OCI-M2 (cell line): Measurements from ENCODE around the gene HAND2.

Source experiments
- DNase-seq: peaks from one replicate; lab custom pipeline; 2025; ENCODE audit not compliant: unreplicated experiment; lab: John Stamatoyannopoulos, UW

Gene HAND2

DNA sequence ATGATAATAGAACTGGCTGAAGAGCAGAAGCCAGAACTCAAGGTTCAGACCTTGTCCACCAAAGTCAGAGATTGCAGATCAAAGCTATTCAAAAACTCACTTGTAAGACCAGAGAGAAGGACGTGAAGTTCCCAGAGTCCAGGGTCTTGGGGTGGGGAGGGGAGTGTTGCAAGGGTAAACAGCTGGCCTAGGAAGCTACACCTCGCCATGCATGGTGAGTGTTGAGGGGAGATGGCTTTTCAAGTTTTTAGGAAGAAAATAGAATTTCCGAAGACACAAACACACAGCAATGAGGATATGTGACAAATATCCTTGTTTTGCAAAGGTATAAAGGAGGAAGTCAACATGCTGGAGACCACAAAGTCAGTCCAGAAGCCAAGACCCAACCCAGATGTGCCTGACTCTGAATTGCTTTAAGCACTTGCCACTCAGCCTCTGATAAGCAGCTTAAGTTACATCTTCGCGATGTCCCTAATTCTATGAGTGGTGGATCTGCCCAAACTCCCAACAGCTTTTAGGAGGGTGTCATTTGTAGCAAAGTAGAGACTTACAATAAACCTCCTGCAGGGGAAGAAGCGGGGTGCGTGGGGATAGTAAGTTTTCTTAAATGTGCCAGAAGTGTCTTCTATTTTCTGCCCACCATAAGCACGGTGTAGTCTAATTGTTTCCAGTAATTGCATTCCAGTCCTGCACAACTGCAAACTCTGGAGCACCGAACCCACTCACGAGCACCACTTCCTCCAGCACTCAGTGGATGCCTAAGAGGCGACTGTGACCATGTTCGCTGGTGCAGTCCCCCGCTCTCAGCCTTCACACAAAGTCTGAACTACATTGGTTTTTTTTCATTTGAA, 26.5 kb downstream of the HAND2 start:
- no peak for DNase-seq

DNA sequence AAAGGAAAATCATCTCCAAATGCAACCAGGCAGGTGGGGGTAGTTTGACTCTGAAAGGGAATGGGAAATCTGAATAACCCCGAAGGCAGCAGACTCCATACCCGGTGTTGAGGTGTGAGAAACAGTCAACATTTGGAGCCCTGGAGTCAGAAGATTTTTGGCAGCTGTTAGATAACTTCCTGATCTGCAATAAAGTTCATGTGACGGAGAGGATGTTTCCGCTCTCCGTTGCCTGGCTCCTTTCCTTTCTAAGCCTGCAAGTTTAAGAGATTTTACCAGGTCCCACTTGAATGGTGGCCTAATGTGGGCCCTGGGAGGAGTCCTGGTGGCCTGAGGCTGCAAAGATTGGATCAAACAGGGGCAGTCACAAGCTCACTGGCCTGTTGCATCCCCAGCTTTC, 27.7 kb downstream of the HAND2 start:
- DNase-seq, result no peak

DNA sequence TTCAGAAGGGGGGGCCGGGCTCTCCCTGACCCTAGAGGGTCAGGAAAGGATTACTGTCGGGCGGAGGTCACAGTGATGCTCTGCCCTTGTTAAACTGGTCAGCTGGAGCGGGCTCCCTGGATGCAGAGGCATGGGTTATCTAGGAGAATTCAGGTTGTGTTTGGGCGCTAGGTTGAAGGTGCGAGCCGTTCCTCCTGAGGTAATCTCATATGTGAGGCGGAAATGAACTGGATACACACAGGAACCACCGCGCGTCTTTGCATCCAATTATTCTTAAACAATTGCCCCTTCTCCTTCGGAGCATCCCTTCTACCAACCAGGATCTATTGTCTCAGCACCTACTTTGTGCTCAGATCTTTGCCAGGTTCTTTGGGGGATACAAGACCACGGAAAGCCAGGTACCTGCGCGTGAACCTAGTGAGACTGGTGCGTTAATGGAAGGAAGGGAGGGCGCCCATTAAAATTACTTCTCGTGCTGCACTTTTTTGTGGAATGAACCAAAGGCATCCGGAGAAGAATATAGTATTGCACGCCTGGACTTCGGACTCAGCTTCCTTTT, 28.4 kb downstream of the HAND2 start:
- no peak for DNase-seq

DNA sequence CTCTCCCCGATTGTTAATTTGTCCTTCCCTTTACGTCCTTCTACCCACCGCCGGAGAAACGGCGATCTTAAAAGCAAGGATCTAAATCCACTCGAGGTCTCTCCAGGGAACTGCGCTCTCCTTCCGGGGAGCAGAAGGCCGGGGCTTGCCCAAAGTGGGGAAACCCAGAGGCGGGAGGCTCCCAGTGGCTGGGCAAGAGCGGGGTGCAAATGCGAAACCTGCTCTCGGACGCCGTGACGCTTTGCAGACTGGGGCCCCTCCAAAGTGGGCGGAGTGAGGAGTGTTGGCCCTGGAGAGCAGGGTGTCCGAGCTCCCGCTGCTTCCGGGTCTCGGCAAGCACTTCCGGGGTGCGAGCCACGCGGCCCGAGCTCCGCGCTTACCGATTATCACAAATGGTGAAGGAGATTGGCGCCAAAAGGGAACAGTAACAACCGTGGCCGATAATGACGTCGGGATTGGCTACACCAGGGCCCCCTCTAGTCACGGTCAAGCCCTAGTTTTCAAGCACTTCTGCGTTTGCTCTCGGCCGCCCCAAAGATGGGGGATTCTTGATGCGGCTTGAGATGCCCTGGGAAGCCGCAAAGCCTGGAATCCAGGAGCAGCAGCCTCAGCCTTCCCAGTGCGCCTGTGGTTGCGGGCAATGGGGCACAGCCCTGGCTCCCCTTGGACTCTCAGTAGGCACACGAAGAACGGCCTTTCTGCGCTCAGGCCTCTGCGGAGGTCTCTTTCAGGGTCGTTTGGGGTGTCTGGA, 29.0 kb downstream of the HAND2 start:
- no peak for DNase-seq

DNA sequence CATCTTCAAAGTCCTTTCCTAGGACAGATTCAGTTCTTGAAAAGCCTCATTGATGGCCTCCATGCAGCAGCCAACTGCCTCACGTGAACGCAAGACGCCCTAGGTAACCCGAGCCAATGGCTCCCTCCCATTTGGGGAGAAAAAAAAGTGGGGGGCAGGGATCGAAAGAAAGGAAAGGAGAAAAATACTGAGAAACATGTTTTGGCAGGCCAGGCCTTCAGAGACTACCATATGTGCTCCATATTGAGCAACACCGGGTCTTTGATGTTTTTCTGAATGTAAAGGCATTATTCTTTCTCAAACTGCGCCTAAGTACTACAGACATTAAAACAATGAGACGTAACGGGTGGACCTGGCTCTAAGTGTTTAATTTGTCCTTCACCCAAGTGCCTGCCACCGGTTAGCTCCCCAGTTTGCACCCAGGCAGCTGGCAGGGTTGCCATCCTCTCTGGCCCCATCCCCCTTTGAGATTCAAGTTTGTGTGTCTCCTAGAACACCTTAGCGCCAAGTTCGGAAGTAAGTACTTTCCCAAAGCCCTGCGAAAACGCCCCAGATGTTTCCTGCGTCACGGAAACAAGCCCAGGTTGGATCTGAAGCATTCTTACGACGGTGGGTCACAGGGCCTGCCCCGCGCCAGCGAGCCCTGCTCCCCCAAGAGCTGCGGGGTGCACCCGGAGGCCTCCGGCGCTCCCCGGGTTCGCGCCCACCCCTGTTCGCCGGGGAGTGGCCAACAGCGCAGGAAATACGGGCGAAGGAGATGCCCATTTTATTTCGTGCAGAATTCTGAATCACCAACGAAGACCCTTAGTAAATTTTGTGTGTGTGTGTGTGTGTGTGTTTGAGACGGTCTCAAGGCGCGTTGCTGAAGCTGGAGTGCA, 30.1 kb downstream of the HAND2 start:
- DNase-seq, result no peak

DNA sequence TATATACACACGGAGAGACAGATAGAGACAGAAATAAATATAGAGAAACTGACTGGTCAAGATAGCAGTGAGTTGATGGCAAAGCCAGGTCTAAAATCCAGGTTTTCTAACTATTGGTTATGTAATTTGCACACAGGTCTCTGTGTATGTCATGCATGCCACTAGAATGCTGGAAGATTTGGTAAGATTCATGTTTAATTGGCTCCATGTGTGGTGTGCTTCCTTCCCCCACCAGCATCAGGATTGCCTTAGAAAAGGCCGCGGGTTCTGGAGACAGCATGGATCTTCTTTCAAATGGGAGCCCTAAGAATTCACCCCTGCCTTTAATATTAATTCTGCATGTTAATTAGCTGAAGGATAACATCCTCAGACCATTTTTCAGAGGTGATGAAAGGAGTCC, 31.3 kb downstream of the HAND2 start:
- no peak for DNase-seq

DNA sequence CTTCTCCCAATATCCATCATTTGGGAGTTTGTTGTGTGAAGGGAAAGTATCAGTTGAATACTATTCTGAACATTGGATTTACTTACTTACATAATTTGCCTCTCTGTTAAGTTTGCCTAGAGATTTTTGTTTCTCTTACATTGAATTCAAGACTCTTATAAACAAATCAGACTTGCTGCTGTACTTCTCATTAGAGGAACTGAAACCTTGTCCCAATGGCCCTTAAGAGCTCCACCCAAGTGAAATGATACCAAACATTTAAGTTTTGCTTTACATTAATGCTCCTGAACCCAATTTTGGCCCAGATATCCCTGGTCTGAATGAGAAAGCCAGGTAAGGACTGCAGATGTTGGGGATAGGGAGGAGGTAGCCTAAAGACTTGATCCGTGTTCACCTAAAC, 32.0 kb downstream of the HAND2 start:
- no peak for DNase-seq

DNA sequence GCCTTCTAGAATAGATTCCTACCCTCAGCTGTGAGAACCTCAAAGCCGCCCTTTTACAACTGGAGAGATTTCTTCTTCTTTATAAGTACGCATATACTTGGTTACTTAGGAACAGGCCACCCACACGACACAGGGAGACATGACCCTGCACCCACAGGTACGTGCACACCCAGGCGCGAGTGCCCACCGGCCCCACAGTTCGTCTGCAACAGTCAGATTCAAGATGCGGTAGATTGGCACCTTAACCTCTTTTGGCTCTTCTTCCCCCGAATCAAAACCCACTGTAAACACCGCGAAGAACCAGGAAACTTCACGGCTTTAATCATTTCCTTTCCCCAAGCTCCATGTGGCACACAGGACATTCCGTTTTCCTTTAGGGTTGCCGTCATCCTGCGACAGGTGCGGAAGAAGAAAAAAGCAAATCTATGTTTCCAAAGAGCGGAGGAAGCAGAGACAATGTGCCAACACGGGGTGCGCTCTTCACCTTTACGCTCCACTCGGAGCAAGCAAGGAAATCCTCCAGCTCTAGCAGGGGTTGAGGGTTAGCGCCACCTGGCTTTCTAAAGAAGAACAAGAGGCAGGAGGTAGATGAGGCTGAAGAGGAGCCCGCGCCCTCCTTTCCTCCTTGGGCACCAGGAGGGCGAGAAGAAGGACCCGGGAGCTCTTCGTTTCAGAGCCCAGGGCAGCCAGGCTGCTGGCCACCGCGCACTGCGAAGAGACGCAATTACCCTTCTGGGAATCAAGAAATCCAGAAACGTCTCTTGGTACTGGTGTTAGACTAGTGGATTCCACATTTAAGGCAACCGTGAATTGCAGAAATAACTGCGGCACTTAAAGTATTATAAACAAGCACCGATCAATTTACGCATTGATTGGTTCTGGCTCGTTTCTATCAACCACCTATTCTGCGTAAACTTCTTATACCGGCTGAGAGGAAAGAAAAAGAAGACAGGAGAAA, 35.7 kb downstream of the HAND2 start:
- no peak for DNase-seq

DNA sequence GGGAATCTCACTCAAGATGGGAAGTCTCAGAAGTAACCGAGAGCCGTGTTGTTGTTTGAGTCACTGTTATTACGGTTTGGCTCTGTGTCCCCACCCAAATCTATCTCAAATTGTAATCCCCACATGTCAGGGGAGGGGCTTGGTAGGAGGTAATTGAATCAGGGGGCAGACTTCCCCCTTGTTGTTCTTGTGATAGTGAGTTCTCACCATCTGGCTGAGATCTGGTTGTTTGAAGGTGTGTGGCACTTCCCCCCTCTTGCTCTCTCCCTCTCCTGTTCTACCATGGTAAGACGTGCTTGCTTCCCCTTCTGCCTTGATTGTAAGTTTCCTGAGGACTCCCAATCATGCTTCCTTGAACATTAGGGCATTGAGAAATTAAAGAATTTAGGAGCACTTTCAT, 37.0 kb downstream of the HAND2 start:
- DNase-seq, result no peak

DNA sequence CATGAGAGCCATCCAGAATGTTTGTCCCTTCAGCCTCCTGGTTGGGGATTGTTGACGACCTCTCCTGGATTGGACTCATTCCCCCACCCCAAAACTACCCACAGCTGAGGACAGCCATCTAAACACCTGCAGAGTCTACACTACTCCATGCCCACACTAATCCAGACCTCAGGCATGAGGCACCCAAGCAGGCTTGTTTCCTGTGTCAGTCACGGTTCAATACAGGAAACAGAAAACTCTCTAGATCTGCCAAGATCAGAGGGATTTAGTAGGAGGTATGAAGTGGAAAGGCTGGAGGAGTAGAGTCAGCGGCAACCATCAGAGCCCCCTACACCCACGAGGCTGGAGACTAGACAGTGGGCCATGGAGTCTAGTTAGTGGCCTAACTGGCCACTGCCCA, 37.7 kb downstream of the HAND2 start:
- no peak for DNase-seq

DNA sequence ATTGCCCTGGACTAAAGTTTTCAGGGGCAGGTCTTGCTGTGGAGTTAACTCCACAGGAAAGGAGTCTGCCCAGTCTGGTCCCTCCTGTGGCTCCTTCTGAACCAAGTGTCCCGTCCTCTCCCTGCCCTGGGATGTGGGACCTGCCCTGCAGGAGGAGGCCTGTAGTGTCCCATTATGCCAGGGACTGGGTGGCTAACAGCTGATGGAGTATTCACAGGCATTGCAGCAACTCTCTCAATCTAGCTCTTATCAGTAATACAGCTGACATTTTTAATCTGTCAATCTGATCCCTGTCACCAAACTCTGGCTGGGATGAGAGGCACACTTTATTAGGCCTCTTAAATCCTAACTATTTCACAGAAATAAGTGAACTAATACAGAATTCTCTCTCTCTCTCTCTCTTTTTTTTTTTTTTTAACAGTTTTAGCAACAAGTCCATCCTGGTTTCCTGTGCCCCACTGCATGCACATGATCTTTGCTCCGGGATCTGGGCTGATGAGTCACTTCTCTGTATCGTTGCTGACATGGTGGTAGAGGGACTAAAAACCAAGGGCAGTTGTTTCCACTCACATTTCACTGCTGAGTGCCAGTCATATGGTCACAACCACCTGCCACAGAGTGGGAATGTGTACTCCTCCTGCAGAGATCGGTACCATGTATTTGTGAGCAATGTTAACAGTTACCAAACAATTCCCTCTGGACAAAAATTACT, 39.1 kb downstream of the HAND2 start:
- DNase-seq, result no peak

DNA sequence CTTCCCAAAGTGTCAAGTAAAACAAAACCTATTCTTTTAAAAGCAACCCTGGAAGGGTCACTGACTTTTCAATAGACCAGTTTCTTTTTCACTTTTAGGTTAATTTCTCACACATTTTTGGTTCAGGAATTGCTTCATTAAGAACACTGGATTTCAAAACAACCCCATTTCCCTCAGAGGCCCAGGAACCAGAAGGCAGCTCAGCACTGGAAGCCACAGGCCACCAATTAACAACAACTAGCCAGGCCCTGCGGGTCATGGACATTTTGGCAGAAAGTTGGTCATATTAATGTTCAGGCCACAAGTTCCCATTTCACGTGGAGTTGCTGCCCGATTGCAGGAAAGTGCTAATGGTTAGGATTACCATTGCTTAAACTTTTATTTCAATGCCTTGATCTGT, 39.8 kb downstream of the HAND2 start:
- DNase-seq, result no peak

DNA sequence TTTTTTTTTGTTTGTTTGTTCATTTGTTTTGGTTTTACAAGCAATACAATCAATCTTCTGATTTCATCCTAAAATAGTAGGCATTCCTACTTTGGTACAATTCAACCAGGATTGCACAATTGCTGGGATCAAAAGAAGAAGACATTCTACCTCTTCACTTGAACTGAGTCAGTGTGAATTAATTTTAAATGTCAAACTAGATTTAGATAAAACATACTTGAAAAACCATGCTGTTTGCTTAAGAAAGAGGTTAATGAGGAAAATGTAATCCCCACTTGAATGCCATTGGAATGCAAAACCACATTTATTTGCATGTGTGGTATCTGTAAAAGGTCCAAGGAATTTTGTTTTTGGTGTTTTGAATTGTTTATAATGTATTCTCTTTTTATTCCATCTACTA, 40.5 kb downstream of the HAND2 start:
- DNase-seq, result no peak

DNA sequence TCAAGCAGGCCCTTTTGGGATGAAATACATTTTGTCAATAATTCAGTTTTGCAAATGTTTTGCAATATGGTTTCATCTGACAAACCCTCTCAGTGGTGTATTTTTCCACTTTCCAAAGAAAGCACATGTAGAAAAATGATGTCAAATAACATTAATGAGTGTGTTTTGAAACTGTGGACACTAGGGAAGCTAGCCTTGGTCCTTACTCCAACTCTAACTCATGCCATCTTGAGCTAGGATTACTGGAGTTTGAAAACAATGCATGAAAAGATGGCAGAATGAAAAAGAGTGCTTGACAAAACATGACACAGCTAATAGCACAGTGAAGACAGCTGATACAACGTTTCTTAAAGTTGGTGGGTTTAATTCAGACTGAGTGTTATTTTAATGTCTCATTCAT, 41.4 kb downstream of the HAND2 start:
- no peak for DNase-seq

DNA sequence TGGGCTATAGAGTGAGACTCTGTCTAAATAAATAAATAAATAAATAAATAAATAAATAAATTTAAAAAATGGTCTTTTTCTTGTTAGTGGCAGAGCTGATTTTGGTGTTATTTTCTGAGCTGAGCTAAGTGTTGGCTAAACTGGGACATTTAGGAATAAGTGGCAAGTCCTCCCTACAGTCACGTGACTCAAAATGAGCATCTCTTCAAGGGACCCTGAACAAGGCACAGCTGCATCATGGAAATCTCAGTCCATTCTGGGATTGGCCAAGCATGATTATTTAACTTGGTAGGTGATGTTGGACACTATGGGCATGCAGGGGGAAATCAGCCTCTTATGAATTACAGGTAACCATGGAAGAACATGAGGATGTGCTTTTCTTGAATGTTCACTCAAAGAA, 42.0 kb downstream of the HAND2 start:
- no peak for DNase-seq

DNA sequence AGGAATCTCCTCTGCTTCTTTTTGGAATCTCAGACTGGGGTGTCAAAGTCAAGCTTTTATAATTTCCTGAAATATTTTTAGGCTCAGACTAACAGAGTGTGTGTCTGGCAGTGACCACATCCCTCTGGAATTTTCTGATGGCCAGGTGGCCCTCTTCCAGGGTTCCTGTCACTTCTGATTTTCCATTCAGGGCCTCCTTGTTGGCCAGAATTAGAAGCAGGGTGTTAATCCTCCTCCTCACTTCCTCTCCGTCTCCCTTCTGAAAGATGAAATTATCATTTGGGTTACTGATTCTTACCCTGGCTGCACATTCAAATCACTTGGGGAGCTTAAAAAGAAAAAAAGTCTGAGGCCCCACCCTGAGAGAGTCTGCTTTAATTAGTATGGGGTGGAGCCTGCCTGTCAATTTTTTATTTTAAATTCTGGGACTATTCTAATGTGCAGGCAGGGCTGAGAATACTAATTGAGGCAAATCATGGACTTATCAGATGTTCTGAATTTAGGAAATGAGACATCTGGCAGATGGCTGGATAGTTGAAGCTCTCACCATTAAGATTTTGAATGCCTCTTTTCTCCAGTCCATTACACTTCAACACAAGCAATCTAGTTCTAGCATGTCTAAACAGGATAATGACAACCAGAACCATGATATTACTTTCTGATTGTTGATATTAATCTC, 43.2 kb downstream of the HAND2 start:
- no peak for DNase-seq

DNA sequence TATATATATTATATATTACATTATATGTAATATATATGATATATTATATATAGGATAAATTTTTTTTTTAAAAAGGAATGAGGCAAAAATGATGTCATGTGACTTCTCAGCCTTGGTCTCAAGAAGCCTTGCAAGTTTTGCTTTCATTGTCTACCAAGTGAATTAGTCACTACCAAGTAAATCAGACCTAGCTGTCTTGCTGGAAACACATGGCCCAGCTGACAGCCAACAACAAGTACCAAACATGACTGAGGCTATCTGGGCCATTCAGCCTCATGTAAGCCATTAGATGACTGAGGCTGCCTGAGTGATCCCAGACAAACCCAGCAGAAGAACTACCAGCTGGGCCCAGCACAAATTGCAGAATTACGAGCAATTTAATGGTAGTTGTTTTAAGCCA, 44.9 kb downstream of the HAND2 start:
- no peak for DNase-seq

DNA sequence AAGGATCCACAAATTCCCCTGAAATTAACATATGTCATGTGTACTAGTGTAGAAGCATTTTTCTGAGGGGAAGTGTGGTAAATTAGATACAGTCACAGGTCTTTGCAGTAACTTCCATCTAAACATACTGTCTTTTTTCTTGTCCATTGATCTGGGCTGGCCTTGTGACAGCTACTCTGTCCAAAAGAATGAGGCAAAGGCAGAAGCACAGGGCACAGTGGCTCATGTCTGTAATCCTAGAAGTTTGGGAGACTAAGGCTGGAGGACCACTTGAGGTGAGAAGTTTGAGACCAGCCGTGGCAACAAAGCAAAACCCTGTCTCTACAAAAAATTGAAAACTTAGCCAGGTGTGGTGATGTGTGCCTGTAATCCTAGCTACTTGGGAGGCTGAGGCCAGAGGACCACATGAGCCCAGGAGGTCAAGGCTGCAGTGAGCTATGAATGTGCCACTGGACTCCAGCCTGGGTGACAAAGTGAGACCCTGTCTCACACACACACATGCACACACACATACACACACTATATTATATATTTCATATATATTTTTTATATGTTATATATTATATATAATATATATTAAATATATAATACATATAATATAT, 47.6 kb downstream of the HAND2 start:
- no peak for DNase-seq

DNA sequence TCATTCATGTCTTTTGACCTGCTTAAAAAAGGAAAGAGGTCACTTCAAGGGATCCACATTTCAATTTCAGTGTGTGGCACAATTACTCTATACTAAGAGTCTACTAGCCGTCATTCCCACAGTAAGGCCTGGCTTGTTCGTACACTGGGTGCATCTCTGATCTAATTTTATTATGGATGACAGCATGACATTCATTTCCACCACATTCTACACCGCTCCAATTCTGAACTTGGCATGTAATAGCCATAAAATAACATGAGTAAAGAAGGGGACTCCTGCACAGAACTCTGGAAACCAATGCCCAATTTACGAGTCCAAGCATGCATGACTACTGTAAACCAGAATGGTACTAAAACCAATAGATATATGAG, 51.1 kb downstream of the HAND2 start:
- DNase-seq, result no peak
